Measurements from ENCODE around the gene PRIMA1.

The PRIMA1 gene

DNA sequence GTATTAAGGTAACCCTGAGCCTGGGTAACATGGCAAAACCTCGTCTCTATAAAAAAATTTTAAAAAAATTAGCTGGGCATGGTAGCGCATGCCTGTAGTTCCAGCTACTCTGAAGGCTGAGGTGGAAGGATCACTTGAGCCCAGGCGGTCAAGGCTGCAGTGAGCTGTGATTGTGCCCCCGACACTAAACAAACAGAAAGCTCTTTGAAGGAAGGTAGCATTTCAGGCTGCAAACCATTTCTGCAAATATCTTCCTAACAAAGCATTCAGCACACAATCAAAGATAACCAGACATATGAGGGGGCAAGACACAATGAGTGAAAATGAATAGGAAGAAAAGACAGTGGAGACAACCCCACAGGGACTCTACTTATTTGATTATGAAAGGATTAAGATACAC, 118.7 kb downstream of the PRIMA1 start:
- no peak overlapping the region for H3K4me3 ChIP-seq (replicated peaks; ENCODE audit: low read depth, low read length)
- DNase-seq (ENCODE audit: extremely low read depth, low read depth), result no peak
- TF ChIP-seq, protein P1, sequence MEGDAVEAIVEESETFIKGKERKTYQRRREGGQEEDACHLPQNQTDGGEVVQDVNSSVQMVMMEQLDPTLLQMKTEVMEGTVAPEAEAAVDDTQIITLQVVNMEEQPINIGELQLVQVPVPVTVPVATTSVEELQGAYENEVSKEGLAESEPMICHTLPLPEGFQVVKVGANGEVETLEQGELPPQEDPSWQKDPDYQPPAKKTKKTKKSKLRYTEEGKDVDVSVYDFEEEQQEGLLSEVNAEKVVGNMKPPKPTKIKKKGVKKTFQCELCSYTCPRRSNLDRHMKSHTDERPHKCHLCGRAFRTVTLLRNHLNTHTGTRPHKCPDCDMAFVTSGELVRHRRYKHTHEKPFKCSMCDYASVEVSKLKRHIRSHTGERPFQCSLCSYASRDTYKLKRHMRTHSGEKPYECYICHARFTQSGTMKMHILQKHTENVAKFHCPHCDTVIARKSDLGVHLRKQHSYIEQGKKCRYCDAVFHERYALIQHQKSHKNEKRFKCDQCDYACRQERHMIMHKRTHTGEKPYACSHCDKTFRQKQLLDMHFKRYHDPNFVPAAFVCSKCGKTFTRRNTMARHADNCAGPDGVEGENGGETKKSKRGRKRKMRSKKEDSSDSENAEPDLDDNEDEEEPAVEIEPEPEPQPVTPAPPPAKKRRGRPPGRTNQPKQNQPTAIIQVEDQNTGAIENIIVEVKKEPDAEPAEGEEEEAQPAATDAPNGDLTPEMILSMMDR (IDR thresholded peaks at IDR 0.05; ENCODE audit: low read depth, low read length, missing control alignments), result no peak
